K562 (cell line): Measurements from ENCODE around the gene LPAR2. TPM values are rescaled to one million over a fixed set of nuclear protein-coding genes. Genes with fewer than 3 reads are reported as not detected.

Source experiments
- CTCFL ChIP-seq: IDR thresholded peaks from 2 replicates; pipeline ENCODE4 v1.6.1; 2011; ENCODE audit warnings: borderline replicate concordance, low read depth, mild to moderate bottlenecking, moderate library complexity, low read length; ENCODE audit not compliant: insufficient read depth, poor library complexity, severe bottlenecking
- CUX1 ChIP-seq: fragments of 200-800 bp; sonication (Bioruptor generic); IDR thresholded peaks from 2 replicates; pipeline ENCODE4 v1.6.1; 2016; ENCODE audit warnings: missing genetic modification characterization, missing compliant biosample characterization
- DEAF1 ChIP-seq: fragments of 450-650 bp; formaldehyde crosslinking; IDR thresholded peaks from 2 replicates; pipeline ENCODE4 v1.4.0; 2020; ENCODE audit warnings: mild to moderate bottlenecking, moderate library complexity
- E2F3 ChIP-seq: fragments of 250-450 bp; sonication (Bioruptor Pico); IDR thresholded peaks from 2 replicates; pipeline ENCODE4 v1.4.0; 2020; ENCODE audit warnings: mild to moderate bottlenecking
- FOXA1 ChIP-seq: fragments of 450-650 bp; IDR thresholded peaks from 2 replicates; pipeline ENCODE4 v1.6.1; 2016; ENCODE audit warnings: mild to moderate bottlenecking, borderline replicate concordance
- FOXA3 ChIP-seq, 2 experiments: fragments of 450-650 bp in 1 of 2; sonication (generic) in 1 of 2; formaldehyde crosslinking; IDR thresholded peaks in 1 of 2; conservative IDR thresholded peaks in 1 of 2; 2 replicates each; pipeline versions ENCODE4 v1.4.0 to v1.8.0; 2020 to 2022; ENCODE audit warnings: mild to moderate bottlenecking in 2 of 2, missing genetic modification reagents in 1 of 2
- ZNF124 ChIP-seq: sonication (generic); formaldehyde crosslinking; IDR thresholded peaks from 2 replicates; pipeline ENCODE4 v1.8.1; 2022; ENCODE audit warnings: missing genetic modification reagents
- ZNF174 ChIP-seq: fragments of 250-450 bp; sonication (Bioruptor Pico); IDR thresholded peaks from 2 replicates; pipeline ENCODE4 v1.4.0; 2020; ENCODE audit warnings: mild to moderate bottlenecking
- ZNF507 ChIP-seq: conservative IDR thresholded peaks from 2 replicates; pipeline ENCODE4 v1.6.1; 2017; ENCODE audit warnings: missing genetic modification characterization, missing compliant biosample characterization
- ZNF592 ChIP-seq: fragments of 450-650 bp; IDR thresholded peaks from 2 replicates; pipeline ENCODE4 v1.6.1; 2017; ENCODE audit warnings: antibody characterized with exemption, mild to moderate bottlenecking
- ZNF766 ChIP-seq: fragments of 200-800 bp; sonication (Bioruptor generic); conservative IDR thresholded peaks from 2 replicates; pipeline ENCODE4 v1.6.1; 2016; ENCODE audit warnings: missing genetic modification characterization, missing compliant biosample characterization
- polyA plus RNA-seq, 8 experiments: library from polyadenylated mRNA; depleted of rRNA in 4 of 8; stranded (reverse) in 5 of 8; unstranded in 3 of 8; fragments of >200 nt; fragmentation: Nextera tagmentation in 2 of 8; fragmentation: Illumina TruSeq in 1 of 8; extraction: Ambion mirVana in 2 of 8; extraction: Trizol in 1 of 8; gene quantifications; 2 replicates each; pipeline versions ENCODE4 v1.2.1 to v1.2.3, GENCODE V29; 2011 to 2014; ENCODE audit warnings: inconsistent platforms in 1 of 8, missing spikeins in 1 of 8
- total RNA-seq, 7 experiments: library from RNA; depleted of rRNA in 6 of 7; stranded (reverse); fragments of >200 nt in 6 of 7; fragmentation: Illumina TruSeq in 2 of 7; extraction: Trizol in 2 of 7; gene quantifications; 2 replicates each; pipeline versions ENCODE4 v1.2.1 to v1.2.3, GENCODE V29; 2011 to 2021; ENCODE audit warnings: low replicate concordance in 1 of 7

The LPAR2 gene
- total and polyA plus RNA-seq, 9 of the 15 experiments (the other 6 are each of a cell fraction or from before 2014, with no cell fraction given): 0.63 to 13.8 (median 4.4) TPM

- TF ChIP-seq DEAF1: peak; percentile 59; the same call in 1 of the 2 replicates
- TF ChIP-seq FOXA3 (CRISPR knock-in tag; conservative IDR thresholded peaks at IDR 0.05 in 1 of 2, IDR thresholded peaks at IDR 0.05 in 1 of 2): no peak
- TF ChIP-seq ZNF592: no peak
- TF ChIP-seq ZNF124 (CRISPR knock-in tag): no peak
- peak; percentile 89 for TF ChIP-seq CTCFL
- no peak for TF ChIP-seq ZNF766 (CRISPR knock-in tag)
- no peak for TF ChIP-seq CUX1 (CRISPR knock-in tag)
- TF ChIP-seq E2F3 (CRISPR knock-in tag): no peak
- no peak for TF ChIP-seq ZNF507
- no peak for TF ChIP-seq FOXA1
- TF ChIP-seq ZNF174 (CRISPR knock-in tag): no peak
These were observed 15.4 kb upstream of the LPAR2 start, which contains the start of gene GMIP (continued) for GRCh38 chr19:19643158-19644053.
